Esophagus mucosa (tissue), 1 donor: ENCODE measurements around the gene SUN5. TPM values are rescaled to one million over a fixed set of nuclear protein-coding genes. Genes with fewer than 3 reads are reported as not detected.

Experiments used
- ATAC-seq: fragments of 200-7000 bp; cut with Tn5 transposase; one replicate; pipeline ENCODE4 v1.9.1; 2020
- total RNA-seq: library from RNA; stranded (reverse); gene quantifications from one replicate; pipeline ENCODE4 v1.2.4, GENCODE V29; 2023
- donor health status: DM: yes; HTN: yes; CAD: no.

The SUN5 gene
- total RNA-seq, 1 donor from 2014 or later: not detected

DNA sequence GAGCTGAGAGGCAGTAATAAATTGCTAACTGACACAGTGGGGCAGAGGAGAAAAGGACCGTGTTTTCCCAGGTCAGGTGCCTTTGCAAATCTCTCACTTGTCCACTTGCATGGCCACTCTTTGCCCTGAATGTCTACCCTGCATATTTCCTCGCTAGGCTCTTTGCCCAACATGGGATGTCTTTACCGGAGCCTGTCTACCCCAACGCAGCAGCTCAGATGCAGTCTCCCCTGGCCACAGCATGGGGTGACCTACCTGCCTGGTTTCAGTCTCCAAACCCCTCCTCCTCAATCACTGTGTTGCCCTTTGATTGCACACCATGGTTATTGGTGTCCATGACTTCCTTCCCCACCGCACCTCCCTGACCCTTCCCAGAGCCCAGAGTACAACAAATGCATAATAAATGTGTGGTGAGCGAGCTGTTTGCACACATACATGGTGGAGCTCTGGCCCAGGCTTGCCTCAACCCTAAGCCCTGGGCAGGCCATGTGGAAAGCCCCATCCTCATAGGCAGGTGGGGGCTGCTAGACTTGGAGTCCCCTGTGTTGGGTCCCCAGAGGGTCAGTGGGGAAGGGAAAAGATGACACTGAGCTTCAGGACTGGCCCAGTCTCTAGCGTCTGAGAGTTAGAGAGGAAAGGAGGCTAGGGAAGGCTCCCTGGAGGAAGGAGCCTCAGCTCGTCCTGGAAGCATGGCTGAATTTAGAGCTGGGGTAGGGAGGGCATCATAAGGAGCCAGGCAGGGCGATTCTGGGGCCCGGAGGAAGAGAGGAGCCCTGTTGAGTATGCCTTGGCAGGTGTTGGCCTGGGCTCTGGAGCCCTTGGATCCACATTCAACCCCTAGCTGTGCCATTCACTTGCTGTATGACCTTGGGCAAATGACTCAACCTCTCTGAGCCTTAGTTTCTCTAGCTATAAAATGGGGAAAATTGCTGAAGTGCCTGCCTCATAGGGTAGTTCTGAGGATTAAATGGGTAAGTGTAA is 22.8 kb upstream of the SUN5 start:
- no peak for ATAC-seq

GRCh38 chr20:33026072-33026778 is 22.0 kb upstream of the SUN5 start:
- ATAC-seq: no peak

GRCh38 chr20:33025318-33025876 is 21.2 kb upstream of the SUN5 start:
- no peak for ATAC-seq

DNA sequence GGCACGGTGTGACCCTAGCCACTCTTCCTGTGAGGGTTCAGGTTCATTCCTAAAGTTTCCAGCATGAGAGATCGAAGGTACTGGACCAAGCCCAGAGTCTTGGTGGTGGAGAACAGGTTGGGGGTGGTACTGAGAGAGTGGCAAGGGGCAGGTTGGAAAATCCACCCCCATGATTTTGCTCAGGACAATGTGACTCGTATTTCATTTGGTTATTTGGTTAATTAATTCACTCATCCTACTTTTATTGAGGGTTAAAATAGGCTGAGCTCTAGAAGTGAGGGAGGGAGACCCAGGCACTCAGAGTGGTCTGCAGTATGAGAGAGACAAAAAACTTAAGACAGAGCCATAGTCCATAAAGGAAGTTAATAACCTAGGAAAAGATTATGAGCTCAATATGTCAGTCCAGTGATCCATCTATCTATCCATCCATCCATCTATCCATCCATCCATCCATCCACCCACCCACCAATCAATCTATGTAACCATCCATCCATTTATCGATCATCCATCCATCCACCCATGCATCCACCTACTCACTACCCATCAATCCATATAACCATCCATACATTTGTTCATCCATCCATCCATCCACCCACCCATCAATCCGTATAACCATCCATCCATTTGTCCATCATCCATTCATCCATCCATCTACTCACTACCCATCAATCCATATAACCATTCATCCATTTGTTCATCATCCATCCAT is 20.5 kb upstream of the SUN5 start:
- ATAC-seq: no peak

GRCh38 chr20:33024243-33024560 is 20.0 kb upstream of the SUN5 start:
- no peak for ATAC-seq

DNA sequence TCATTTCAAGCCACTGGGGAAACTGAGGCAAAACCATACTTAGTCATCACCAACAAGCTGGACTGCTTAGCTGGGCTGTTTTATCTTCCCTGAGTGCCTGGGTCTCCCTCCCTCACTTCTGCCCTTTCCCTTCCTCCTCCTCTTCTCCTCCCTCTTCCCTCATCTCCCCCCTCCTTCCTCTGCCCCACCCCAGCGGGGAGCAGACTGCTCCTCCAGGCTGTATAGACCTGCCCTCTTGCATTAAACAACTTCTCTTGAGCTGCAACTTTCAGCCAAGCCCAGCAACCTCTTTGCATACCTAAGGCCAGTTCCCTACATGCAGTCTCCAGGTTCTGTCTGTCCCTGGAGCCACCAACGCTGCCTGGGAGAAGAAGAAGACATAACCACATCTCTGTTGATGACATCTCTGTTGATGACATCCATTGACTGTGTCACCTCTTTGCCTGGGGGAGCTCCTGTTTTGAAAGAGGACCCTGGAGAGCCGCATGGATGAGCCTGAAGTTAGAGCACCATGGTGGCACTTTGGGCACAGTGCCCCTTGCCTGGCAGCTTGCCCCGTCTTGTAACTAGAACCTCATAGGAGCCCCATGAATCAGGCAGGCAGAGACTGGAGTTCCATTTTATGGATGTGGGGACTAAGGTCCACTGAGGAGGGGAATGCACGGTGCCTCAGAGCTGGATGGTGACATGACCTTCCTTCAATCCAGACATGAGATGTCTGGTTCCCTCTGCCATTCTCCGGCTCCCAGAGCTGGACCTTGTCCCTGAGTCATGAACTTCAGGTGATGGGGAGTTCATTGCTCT is 19.4 kb upstream of the SUN5 start:
- ATAC-seq: no peak

GRCh38 chr20:33022694-33023438 is 18.6 kb upstream of the SUN5 start:
- ATAC-seq: no peak

GRCh38 chr20:33022289-33022688 is 18.1 kb upstream of the SUN5 start:
- no peak for ATAC-seq

DNA sequence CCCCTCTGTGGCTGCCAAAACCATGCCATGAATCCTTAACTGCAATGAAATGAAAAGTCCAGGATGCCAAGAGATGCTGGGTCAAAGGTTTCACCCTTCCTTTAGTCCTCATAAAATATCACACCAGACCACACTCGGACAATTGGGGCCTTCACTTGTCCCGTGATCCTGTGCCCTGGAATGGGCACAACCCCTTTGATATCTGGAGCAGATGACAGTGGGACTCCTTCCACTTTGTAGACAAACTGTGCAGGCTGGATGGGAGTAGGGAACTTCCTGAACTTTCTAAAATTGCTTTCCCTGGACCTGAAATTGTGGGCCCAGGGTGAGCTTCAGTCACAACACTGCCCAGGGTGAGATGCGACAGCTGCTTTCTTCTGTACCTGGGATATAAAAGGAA is 17.6 kb upstream of the SUN5 start:
- no peak for ATAC-seq

DNA sequence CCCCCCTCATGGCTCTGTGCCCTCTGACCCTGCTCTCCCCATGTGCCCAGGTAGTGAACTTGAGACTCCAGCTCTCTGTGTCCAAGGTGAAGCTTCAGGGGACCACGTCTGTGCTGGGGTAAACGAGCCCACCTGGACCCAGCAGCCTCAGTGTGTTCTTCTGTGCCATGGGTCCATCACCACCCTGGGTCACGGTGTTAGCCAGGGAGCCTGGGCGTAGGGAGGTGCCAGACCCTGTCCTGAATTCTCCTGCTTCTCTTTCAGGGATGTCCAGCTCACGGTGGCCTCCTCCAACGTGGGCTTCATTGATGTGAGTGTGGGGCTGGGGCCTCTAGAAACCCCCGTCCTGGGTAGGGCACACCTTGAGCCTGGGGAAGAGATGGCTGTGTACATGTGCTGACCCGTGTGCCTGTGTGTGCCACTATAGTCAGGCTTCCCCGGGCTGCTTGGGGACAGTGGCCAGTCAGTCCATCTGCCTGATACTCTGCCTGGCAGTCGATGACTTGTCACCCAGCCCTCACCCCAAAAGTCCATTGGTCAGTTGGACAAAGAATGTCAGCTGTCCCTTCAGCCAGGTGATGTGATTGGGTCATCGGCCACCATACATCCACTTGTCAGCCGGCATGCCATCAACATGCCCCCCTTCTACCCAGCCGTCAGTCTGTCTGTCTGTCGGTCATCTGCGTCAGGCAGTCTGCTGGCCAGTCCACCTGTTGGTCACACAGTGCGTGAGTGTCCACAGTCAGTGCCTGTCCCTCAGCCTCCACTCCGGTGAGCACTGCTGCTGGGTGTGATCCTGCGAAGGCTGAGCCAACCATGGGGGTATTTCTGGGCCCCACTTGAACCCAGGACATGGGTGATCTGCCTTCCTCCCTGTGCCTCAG is 16.3 kb upstream of the SUN5 start:
- ATAC-seq: no peak

DNA sequence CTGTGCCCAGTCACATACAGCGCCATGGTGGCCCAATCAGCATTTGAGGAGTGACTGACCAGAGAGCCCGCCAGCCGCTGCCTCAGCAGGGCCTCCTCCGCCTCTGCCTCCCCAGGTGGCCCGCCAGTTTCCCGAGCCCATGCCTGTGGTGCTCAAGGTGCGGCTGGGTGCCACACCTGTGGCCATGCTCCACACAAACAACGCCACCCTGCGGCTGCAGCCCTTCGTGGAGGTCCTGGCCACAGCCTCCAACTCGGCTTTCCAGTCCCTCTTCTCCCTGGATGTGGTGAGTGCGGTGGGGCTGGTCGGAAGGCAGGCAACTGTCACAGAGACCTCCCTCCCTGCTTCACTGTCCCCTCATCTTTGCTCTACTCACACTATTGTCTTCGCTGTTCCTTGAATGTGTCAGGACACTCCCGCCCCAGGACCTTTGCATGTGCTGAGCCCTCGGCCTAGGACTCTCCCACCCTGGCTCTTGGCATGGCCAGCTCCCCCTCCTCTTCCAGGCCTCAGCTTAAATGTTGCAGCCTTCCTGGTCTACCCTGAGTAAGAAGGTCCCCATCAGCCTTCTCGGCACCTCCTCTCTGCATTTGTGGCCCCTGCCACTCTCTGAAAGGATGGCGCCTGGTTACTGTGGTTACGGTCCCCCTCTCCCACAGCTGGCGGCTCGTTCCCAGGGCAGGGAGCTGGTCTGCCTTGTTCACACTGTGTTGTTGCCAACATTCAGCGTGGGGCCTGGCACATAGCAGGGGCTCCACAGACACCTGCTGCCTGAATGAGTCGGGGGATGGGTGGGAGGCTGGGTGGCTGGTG is 15.4 kb upstream of the SUN5 start:
- ATAC-seq: no peak

- no peak for ATAC-seq
Measured at GRCh38 chr20:33018169-33018931, 14.1 kb upstream of the SUN5 start.

DNA sequence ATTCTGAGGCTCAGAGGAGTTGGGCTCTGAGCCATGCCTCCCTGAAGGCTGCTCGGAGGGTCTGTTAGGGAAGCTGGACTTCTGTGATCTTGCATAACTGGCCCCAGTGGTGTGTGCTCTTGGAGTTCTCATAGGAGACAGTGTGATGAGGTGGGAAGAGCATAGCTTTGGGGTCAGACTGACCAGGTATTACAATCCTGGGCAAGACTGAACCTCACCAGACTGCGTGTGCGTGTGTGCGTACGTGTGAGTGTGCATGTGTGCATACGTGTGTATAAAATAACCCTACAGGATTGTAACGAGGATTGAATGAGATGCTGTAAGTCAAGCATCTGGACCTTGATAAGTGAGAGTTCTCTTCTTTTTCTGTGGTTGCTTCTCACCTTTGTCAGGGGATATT is 13.3 kb upstream of the SUN5 start:
- ATAC-seq: no peak

DNA sequence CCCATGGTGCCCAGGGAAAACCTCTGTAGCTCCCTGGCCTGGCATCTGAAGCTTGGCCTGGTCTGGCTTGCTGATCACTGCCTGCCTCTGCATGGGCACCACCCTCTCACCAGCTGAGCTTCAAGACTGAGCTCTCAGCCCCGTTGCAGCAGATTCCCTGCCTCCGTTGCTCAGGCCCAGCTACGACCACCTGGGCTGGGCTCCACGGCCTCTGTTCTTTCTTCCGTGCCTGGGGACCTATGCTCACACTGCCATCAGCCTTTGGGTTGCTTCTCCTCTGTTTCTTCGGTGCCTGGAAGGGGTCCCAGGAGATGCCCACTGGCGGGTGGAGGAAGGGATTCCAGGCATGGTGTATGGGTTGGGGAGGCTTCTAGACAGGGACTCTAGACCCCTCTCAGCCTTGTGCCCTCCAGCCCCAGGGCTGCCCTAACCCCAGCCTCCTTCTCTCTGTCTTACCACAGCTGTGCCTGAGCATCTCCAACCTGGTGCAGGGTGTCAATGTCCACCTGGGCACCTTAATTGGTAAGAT is 12.4 kb upstream of the SUN5 start:
- ATAC-seq: no peak

DNA sequence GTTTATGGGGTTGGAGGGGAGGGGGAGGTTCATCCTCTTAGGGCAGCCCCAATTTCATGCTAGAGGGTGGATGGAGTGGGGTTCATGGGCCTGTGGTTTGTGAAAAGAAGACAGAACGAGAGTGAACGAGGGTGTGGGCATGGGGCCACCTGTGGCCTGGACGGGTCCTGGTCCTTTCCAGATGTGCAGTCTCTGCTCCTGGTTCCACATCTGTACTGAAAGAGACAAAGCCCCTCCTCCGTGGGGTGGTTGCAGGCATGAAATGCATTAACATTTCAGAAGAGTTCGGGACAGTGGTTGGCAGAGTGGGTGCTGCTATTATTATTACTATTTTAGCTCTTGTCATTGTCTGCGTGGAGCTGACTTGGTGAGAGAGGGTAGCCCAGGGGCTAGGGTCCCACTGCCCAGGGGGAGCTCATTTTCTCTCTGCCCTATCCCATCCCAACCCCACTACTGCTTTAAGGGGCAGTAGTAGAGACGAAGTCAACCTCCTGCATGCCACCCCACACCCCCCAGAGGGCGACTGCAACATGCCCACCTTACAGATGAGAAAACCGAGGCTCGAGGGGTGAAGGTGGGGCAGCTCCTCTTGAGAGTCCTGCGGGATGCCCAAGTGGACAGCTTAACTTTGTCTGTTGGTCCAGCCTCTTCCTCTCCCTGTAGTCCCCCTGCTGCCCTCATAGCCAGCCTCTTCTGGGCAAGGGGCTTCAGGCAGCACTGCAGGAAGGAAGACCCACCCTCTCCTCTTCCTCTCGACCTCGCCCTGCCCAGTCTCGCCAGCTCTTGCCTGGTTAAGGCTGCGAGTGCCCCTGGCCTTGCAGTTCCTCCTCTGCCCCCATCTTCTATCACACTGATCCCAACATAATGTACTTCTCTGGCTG is 11.7 kb upstream of the SUN5 start:
- ATAC-seq: no peak

- no peak for ATAC-seq
Measured at GRCh38 chr20:33015114-33015484, 10.9 kb upstream of the SUN5 start.

GRCh38 chr20:33014336-33015113 is 10.3 kb upstream of the SUN5 start:
- ATAC-seq: no peak
